Measurements from ENCODE around the gene HIC1. TPM values are rescaled to one million over a fixed set of nuclear protein-coding genes. Genes with fewer than 3 reads are reported as not detected.

HIC1 gene
- polyA plus RNA-seq, 1 of the 3 experiments (the other 2 are of a cell fraction), result 6.4 TPM

DNA sequence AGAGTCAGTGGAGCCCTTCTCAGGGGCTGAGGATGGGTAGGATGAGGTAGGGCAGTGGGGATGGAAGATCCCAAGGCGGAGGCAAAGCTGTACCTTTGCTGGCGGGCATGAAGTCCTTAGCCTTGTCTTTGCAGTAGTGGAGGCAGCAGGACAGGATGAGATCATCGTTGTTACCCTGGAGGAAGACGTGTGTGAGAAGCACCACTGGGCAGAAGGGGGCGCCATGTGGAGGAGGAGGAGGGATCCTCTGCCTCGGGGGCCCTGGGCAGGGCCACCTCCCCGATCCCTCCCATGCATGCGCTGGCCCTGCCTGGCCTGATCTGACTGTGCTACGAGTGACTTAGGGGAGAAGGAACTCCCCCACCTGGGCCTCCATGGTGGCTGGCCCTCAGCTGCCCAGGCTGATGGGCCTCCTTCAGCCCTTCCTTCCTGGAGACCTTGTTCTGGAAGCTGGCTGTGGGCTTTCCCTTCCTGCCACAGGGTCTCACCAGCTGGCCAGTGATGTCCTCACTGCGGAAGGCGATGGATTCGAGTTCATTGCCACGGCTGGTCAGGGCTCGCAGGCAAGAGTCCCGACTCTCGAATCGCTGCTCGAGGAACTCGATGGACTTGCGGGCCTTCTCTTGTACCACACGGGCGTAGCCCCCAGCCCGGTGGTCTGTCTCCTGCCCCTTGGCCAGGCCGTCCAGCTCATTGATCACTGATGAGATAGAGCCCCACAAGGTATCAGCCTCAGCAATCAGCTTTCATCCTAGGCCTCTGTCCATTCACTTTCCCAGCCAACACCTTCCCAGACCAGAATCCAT lies 10.3 kb downstream of the HIC1 start:
- H2AFZ ChIP-seq (ENCODE audit: low read depth), result no peak overlapping the region
- peaks cover 18 to 31% of the 10 kb centered on the region in 2 experiments for H3K36me3 ChIP-seq (replicated peaks in 1 of 2; ENCODE audit: control insufficient read depth in 1 of 2, insufficient read depth in 2 of 2, low read length in 1 of 2)
- no peak overlapping the region for H3K9ac ChIP-seq
- 86% methylated on average over 20 of the region's 24 CpGs for WGBS (ENCODE audit: low lambda C conversion rate)
- peak overlapping the region in 1 of 2 experiments; percentile 69; a peak in 3 of 4 replicates for H3K27ac ChIP-seq (ENCODE audit: low read depth in 2 of 2, low read length in 1 of 2)
- H3K9me3 ChIP-seq, result no peaks in the 10 kb centered on the region
- no peaks in the 10 kb centered on the region for H3K79me2 ChIP-seq (ENCODE audit: insufficient read depth)
- ChIA-PET CTCF (interaction anchor here (0.7 to 7.4 kb wide), 8 partner anchors 10 to 215 kb away, joined by 3 to 81 read pairs (median 5); partner anchors contain the start of gene HIC1), POLR2A (no interaction called here)
- TF ChIP-seq SMC3 (IDR thresholded peaks at IDR 0.05; ENCODE audit: low read depth, low read length) (peak; percentile 39), RXRA (IDR thresholded peaks at IDR 0.05; ENCODE audit: borderline replicate concordance, low read depth) (no peak), RFX5 (IDR thresholded peaks at IDR 0.05; ENCODE audit: low read length) (no peak), GABPA (IDR thresholded peaks at IDR 0.05; ENCODE audit: low read depth) (no peak), POLR2AphosphoS5 (IDR thresholded peaks at IDR 0.05; ENCODE audit: low read depth, low read length) (no peak), RAD21 (IDR thresholded peaks at IDR 0.05; ENCODE audit: low read length) (peak; percentile 39), GATA2 (CRISPR knock-in tag; IDR thresholded peaks at IDR 0.05) (no peak), CHD2 (IDR thresholded peaks at IDR 0.05; ENCODE audit: low read length, partially characterized antibody) (no peak), FOSL2 (IDR thresholded peaks at IDR 0.05; ENCODE audit: borderline replicate concordance, low read depth) (no peak), YY1 (IDR thresholded peaks at IDR 0.05; ENCODE audit: low read depth) (no peak)
- TF ChIP-seq, protein P1, sequence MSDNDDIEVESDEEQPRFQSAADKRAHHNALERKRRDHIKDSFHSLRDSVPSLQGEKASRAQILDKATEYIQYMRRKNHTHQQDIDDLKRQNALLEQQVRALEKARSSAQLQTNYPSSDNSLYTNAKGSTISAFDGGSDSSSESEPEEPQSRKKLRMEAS (IDR thresholded peaks at IDR 0.05; ENCODE audit: low read depth), result no peak
- TF ChIP-seq, protein P2, sequence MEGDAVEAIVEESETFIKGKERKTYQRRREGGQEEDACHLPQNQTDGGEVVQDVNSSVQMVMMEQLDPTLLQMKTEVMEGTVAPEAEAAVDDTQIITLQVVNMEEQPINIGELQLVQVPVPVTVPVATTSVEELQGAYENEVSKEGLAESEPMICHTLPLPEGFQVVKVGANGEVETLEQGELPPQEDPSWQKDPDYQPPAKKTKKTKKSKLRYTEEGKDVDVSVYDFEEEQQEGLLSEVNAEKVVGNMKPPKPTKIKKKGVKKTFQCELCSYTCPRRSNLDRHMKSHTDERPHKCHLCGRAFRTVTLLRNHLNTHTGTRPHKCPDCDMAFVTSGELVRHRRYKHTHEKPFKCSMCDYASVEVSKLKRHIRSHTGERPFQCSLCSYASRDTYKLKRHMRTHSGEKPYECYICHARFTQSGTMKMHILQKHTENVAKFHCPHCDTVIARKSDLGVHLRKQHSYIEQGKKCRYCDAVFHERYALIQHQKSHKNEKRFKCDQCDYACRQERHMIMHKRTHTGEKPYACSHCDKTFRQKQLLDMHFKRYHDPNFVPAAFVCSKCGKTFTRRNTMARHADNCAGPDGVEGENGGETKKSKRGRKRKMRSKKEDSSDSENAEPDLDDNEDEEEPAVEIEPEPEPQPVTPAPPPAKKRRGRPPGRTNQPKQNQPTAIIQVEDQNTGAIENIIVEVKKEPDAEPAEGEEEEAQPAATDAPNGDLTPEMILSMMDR (IDR thresholded peaks at IDR 0.05), result peak; percentile 54
- TF ChIP-seq, protein P3, sequence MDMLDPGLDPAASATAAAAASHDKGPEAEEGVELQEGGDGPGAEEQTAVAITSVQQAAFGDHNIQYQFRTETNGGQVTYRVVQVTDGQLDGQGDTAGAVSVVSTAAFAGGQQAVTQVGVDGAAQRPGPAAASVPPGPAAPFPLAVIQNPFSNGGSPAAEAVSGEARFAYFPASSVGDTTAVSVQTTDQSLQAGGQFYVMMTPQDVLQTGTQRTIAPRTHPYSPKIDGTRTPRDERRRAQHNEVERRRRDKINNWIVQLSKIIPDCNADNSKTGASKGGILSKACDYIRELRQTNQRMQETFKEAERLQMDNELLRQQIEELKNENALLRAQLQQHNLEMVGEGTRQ (IDR thresholded peaks at IDR 0.05; ENCODE audit: borderline replicate concordance, low read depth, low read length), result no peak
- H3K27me3 ChIP-seq (ENCODE audit: insufficient read depth), result no peaks in the 10 kb centered on the region
- H3K4me3 ChIP-seq (ENCODE audit: low read depth in 2 of 2, low read length in 1 of 2), result no peak overlapping the region
- no peaks in the 10 kb centered on the region for H3K9me2 ChIP-seq
- H3K4me1 ChIP-seq (ENCODE audit: control insufficient read depth in 1 of 2, insufficient read depth in 2 of 2, low read depth in 1 of 2, low read length in 1 of 2), result peaks cover 40 to 43% of the 10 kb centered on the region in 2 experiments; a peak in 3 of 4 replicates
- H4K20me1 ChIP-seq (ENCODE audit: insufficient read depth), result no peaks in the 10 kb centered on the region
- peak; percentile 66 for DNase-seq
- peaks cover 18% of the 10 kb centered on the region for H3F3A ChIP-seq (replicated peaks; ENCODE audit: insufficient read depth)
- H3K4me2 ChIP-seq, result no peak overlapping the region

DNA sequence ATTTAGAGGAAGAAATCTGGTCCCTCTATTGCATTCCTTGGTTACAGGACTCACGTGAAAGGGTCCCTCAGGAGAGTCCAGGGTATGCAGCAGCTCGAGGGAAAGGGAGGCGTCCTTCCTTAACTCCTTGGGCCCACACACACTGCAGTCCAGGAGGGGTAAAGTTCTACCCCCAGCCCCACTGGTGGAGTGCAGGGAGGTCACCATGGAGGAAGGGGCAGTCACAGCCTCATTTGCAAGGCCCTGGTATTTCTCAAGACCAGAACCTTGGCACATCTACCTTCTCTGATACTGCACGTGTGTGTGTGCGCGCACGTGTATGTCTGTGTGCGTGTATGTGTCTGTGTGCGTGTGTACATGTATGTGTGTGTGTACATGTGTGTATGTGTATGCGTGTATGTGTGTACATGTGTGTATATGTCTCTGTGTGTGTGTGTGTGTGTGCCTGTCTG lies 11.1 kb downstream of the HIC1 start:
- H3K27me3 ChIP-seq (ENCODE audit: insufficient read depth), result no peaks in the 10 kb centered on the region
- DNase-seq, result no peak
- POLR2A ChIA-PET, result no interaction called here
- H3K4me1 ChIP-seq (ENCODE audit: control insufficient read depth in 1 of 2, insufficient read depth in 2 of 2, low read depth in 1 of 2, low read length in 1 of 2), result peaks cover 40 to 51% of the 10 kb centered on the region in 2 experiments; a peak in 3 of 4 replicates
- H3K36me3 ChIP-seq (replicated peaks in 1 of 2; ENCODE audit: control insufficient read depth in 1 of 2, insufficient read depth in 2 of 2, low read length in 1 of 2), result peaks cover 18 to 28% of the 10 kb centered on the region in 2 experiments
- H3K4me3 ChIP-seq (ENCODE audit: low read depth in 2 of 2, low read length in 1 of 2), result no peak overlapping the region
- no peaks in the 10 kb centered on the region for H3K79me2 ChIP-seq (ENCODE audit: insufficient read depth)
- peaks cover 18% of the 10 kb centered on the region for H3F3A ChIP-seq (replicated peaks; ENCODE audit: insufficient read depth)
- CTCF ChIA-PET, result interaction anchor here (0.7 to 7.4 kb wide), 8 partner anchors 11 to 215 kb away, joined by 3 to 81 read pairs (median 4); partner anchors contain the start of gene HIC1
- TF ChIP-seq CHD2 (IDR thresholded peaks at IDR 0.05; ENCODE audit: low read length, partially characterized antibody) (no peak), RAD21 (IDR thresholded peaks at IDR 0.05; ENCODE audit: low read length) (no peak), POLR2AphosphoS5 (IDR thresholded peaks at IDR 0.05; ENCODE audit: low read depth, low read length) (no peak), SMC3 (IDR thresholded peaks at IDR 0.05; ENCODE audit: low read depth, low read length) (no peak), MEF2A (IDR thresholded peaks at IDR 0.05; ENCODE audit: borderline replicate concordance, low read depth) (no peak), EZH2phosphoT487 (IDR thresholded peaks at IDR 0.05; ENCODE audit: borderline replicate concordance, low read depth) (no peak), GABPA (IDR thresholded peaks at IDR 0.05; ENCODE audit: low read depth) (no peak), NRF1 (IDR thresholded peaks at IDR 0.05; ENCODE audit: low read depth, low read length) (no peak), FOXM1 (IDR thresholded peaks at IDR 0.05; ENCODE audit: low read depth) (no peak), MXI1 (IDR thresholded peaks at IDR 0.05; ENCODE audit: low read depth, low read length) (no peak)
- TF ChIP-seq, protein P4, sequence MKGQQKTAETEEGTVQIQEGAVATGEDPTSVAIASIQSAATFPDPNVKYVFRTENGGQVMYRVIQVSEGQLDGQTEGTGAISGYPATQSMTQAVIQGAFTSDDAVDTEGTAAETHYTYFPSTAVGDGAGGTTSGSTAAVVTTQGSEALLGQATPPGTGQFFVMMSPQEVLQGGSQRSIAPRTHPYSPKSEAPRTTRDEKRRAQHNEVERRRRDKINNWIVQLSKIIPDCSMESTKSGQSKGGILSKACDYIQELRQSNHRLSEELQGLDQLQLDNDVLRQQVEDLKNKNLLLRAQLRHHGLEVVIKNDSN (IDR thresholded peaks at IDR 0.05; ENCODE audit: borderline replicate concordance, low read depth), result no peak
- TF ChIP-seq, protein P5, sequence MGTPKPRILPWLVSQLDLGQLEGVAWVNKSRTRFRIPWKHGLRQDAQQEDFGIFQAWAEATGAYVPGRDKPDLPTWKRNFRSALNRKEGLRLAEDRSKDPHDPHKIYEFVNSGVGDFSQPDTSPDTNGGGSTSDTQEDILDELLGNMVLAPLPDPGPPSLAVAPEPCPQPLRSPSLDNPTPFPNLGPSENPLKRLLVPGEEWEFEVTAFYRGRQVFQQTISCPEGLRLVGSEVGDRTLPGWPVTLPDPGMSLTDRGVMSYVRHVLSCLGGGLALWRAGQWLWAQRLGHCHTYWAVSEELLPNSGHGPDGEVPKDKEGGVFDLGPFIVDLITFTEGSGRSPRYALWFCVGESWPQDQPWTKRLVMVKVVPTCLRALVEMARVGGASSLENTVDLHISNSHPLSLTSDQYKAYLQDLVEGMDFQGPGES (IDR thresholded peaks at IDR 0.05; ENCODE audit: low read depth, low read length), result no peak
- no peaks in the 10 kb centered on the region for H3K9me2 ChIP-seq
- H3K9ac ChIP-seq, result no peak overlapping the region
- H2AFZ ChIP-seq (ENCODE audit: low read depth), result no peak overlapping the region
- WGBS (ENCODE audit: low lambda C conversion rate), result 92% methylated on average over 10 of the region's 10 CpGs
- no peaks in the 10 kb centered on the region for H3K9me3 ChIP-seq
- H3K4me2 ChIP-seq, result no peak overlapping the region
- peak overlapping the region in 1 of 2 experiments; percentile 69; a peak in 3 of 4 replicates for H3K27ac ChIP-seq (ENCODE audit: low read depth in 2 of 2, low read length in 1 of 2)
- no peaks in the 10 kb centered on the region for H4K20me1 ChIP-seq (ENCODE audit: insufficient read depth)

All from SK-N-SH (cell line).